HG03108 (cell line): Measurements from ENCODE around the gene EXD1.
"Not testable (repeated sequence)": the region's sequence is repeated elsewhere in the genome, so short reads cannot be mapped to it uniquely, and the experiment has no call there.

ENCODE experiments used
- ATAC-seq: cut with Tn5 transposase; IDR thresholded peaks from one replicate; pipeline ENCODE4 v1.9.1; 2021; ENCODE audit warnings: moderate library complexity; ENCODE audit not compliant: unreplicated experiment

EXD1 gene

DNA sequence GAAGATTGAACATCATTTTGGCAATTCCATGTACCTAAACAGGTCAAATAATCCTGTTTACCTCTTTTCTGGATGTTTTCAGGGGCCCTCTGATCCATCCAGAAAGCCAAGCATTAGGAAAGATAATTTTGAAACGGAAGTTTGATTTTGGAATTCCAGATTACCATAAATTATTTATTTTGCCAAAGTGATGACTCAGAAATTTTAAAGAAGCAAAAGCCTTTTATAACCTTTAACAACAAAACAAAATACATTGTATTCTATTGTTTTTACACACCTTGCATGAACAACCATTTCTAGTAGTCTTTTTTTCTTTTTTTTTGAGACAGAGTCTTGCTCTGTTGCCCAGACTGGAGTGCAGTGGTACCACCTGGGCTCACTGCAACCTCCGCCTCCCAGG, 82.5 kb downstream of the EXD1 start:
- no peak for ATAC-seq

DNA sequence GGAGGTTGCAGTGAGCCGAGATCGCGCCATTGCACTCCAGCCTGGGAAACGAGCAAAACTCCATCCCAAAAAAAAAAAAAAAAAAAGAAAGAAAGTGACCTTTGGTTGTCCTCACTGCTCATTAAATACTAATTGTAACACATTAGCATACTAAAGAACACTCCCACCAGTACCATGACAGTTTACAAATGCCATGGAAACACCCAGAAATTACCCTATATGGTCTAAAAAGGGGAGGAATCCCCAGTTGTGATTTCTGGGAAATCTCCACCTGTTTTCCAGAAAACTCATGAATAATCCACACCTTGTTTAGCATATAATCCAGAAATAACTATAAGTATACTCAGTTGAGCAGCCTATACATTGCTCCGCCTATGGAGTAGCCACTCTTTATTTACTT, 90.9 kb downstream of the EXD1 start:
- no peak for ATAC-seq

DNA sequence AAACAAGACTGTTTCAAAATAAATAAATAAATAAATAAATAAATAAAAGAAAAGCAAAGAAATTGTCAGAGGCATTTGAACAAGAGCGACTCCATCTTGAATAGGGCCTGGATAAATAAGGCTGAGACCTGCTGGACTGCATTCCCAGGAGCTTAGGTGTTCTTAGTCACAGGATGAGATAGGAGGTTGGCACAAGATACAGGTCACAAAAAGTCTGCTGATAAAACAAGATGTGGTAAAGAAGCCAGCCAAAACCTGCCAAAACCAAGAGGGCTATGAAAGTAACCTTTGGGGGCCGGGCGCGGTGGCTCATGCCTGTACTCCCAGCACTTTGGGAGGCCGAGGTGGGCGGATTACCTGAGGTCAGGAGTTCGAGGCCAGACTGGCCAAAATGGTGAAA, 91.4 kb downstream of the EXD1 start:
- ATAC-seq = not testable (repeated sequence)

DNA sequence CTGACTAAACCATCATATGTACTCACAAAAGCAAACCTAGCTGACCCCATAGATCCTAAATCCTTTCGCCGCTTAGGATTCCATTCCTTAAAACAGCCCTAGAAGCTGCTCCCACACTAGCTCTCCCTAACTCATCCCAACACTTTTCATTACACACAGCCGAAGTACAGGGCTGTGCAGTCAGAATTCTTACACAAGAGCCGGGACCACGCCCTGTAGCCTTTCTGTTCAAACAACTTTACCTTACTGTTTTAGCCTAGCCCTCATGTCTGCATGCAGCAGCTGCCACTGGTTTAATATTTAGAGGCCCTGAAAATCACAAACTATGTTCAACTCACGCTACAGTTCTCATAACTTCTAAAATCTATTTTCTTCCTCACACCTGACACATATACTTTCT, 95.0 kb downstream of the EXD1 start:
- ATAC-seq = not testable (repeated sequence)

DNA sequence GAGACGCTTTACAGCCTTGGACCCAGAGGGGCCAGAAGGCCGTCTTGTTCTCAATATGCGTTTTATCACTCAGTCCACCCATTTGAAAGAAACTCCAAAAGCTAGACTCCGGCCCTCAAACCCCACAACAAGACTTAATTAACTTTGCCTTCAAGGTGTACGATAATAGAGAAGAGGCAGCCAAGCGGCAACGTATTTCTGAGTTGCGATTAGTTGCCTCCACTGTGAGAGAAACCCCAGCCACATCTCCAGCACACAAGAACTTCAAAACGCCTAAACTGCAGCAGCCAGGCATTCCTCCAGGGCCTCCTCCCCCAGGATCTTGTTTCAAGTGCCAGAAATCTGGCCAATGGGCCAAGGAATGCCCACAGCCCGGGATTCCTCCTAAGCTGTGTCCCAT, 97.1 kb downstream of the EXD1 start:
- no peak for ATAC-seq
